HG03432 (cell line): ENCODE results near the gene HOXA2.
A peak's percentile ranks its signal among the peaks of the same experiment; 100 is the strongest.

Source experiments
- ATAC-seq: cut with Tn5 transposase; IDR thresholded peaks from one replicate; pipeline ENCODE4 v1.9.1; 2021; ENCODE audit warnings: mild to moderate bottlenecking, moderate library complexity; ENCODE audit not compliant: unreplicated experiment

HOXA2 gene

DNA sequence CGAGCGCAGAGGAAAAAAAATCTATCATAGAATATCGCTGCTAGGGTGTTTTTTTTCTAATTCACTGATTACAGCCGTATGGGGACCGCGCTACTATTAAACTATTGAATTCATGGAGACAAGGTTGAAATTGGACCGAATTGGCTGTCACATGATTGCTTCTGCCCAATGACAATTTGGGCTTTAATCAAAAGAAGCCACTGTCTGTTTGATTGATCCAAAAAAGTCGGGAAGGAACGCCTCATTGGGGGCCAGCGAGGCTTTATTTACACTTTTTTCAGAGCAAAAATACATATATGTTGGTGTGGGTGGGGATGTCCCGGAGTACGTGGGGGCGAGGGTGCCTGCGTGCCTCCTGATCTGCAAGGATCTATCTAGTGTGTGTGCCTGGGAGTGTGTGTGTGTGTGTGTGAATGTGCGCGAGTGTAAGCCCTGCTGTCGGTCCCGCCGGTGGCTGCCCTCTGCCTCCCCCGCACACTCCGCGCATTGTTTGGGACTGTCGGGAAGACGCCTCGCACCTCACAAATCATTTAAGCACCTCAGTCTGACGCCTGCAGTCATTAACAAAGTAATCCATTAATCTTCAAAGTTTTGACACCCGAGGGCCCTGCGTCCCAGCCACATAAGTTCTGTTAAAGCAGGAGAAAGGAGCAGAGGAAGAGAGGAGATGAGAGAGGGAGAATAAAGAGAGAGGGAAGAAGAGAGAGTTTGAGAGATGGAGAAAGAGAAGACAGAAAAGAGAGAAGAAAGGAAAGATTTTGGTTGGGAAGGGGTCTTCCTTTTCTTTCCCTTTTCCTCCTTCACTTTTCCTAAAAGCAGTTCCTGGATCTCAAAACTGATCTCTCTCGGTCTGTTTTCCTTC, at the start of gene HOXA2:
Gene HOXA2, minus strand, starts transcription at position 103 of the 862 bp plus-strand sequence. CDS start 183 bp downstream, outside the sequence.
- no peak for ATAC-seq

DNA sequence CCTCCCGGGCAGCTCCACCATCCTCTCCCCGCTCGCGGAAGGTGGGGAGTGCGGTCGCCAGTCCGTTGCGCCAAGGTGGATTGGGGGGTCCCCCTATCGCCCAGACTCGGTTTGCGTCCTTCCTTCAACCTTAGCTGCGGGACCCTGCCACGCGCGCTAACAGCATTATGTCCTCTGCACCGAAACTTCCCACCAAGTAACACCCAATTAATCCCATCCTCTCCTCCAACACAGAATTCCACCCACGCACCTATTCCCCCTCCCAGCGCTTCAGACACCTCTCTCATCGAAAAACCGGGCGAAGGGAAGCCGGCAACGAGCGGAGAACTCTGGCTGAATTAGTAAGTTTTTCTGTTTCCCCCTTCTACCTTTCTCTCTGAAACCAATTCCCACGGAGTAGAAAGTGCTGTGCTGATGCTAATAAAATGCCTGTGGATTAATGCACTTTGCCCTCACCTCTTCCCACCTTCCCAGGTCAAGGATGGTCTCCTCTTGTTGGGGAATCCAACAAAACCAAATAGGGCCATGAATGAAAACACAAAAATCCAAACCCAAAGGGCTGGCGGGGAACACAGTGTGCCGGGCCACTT, 49.0 kb upstream of the HOXA2 start:
- ATAC-seq = no peak

GRCh38 chr7:27150568-27151340, 48.3 kb upstream of the HOXA2 start:
- peak; percentile 93 for ATAC-seq

GRCh38 chr7:27149842-27150567, 47.5 kb upstream of the HOXA2 start:
- ATAC-seq = no peak

DNA sequence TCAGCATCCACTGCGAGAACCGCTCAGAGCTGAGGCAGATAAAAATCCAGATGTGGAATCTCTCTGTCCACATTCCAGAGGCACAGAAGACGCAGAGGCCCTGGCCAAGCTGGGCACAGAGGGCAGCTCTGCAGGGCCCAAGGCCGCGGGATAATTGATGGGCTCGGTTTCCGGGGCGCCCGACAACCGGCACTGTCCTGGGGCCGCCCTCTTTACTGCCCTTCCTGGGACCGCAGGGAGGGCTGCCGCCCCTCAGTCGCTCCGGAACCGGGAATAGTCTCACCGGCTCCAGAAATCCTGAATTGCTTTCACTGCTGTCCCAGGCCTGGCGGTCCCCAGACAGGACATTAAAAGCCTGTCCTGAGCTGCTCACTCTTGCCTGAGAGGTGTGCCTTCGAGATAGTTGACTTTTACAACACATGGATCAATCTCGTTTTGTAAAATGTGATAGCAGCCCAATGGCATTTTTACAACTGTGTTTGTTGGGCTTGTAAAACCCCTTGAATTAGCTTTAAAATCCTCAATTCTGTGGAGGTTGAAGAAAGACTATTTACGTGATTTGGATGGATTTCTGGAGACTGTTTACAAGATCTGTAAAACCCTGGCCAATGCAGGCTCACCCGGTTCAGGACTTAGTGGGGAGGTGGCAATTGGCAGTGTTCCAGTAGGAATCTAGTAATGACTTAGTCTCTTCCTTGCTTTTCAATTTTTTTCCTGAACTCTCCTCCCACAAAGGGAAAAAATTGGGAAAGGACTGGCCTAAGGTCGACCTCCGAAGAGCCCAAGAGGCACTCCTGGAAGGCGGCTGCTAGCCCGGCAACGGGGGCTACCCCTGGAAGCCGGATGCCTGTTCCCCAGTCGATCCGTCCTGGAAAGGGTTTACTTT, 46.5 kb upstream of the HOXA2 start:
- no peak for ATAC-seq

GRCh38 chr7:27148031-27148755, 45.7 kb upstream of the HOXA2 start:
- no peak for ATAC-seq

- no peak for ATAC-seq
These were observed 44.9 kb upstream of the HOXA2 start, which contains the start of gene HOXA6 for GRCh38 chr7:27147199-27148030. TSS of gene HOXA6 (minus strand) at chr7:27147774. CDS start at chr7:27147749, 25 bp downstream.

- no peak for ATAC-seq
These were observed 44.2 kb upstream of the HOXA2 start for GRCh38 chr7:27146491-27147198.

DNA sequence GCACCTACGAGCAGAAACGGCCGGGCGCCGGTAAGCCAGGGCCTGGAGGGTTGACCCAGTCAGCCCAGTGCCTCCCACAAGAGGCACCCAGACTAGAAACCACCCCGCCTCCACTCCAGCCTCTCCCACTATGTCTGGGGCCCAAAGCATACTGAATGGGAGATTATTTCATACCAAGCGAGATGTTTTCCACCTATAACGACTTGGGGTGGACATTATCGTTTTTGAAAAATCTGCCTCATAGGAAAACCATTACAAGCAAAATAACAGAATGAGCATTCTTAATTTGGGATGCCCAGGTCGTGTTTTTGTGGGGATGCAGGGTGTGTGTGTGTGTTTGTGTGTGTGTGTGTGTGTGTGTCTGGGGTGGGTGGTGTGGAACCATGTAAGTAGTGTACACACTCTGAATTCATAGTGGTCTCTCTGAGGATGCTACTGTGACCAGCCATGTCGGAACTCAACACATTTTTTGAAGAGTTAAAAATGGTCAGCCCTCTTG, 43.5 kb upstream of the HOXA2 start:
- ATAC-seq = no peak

- no peak for ATAC-seq
These were observed 42.9 kb upstream of the HOXA2 start for GRCh38 chr7:27145165-27145913.

DNA sequence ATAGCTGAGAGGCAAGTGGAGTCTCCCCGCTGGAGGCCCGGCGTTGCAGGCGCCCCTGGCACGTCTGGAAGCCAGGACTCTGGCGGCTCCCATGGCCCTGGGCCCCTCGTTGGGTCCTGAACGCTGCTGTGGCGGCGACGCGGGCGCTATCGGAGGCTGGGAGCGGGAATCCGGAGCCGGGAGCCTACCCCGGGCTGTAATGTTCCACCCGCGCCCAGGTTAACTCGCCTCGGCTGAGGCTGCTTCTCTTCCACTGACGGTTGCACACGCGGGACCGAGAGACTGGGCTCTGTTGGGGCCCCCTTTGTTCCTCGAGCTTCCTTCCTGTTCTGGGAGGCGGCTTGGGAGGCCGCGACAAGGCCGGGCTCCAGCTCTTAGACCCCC, 42.3 kb upstream of the HOXA2 start:
- no peak for ATAC-seq

- no peak for ATAC-seq
These were observed 41.7 kb upstream of the HOXA2 start for GRCh38 chr7:27143950-27144780.

GRCh38 chr7:27143023-27143949, 40.8 kb upstream of the HOXA2 start, which contains the start of gene HOXA5:
TSS of gene HOXA5 (minus strand) at chr7:27143681. CDS start at chr7:27143607, 74 bp downstream.
- ATAC-seq = no peak

GRCh38 chr7:27142580-27143022, 40.1 kb upstream of the HOXA2 start:
- ATAC-seq = no peak
